Epidermal melanocyte (primary cell): ENCODE measurements around the gene ATL2.
A peak's percentile ranks its signal among the peaks of the same experiment; 100 is the strongest.
"Not testable (repeated sequence)": the region's sequence is repeated elsewhere in the genome, so short reads cannot be mapped to it uniquely, and the experiment has no call there.

Source experiments
- DNase-seq: peaks from one replicate; pipeline ENCODE4 v3.0.0; 2011; ENCODE audit warnings: low spot score; ENCODE audit not compliant: insufficient read length

Gene ATL2

GRCh38 chr2:38274286-38275276 is 102.5 kb downstream of the ATL2 start:
- peak; percentile 83 for DNase-seq

DNA sequence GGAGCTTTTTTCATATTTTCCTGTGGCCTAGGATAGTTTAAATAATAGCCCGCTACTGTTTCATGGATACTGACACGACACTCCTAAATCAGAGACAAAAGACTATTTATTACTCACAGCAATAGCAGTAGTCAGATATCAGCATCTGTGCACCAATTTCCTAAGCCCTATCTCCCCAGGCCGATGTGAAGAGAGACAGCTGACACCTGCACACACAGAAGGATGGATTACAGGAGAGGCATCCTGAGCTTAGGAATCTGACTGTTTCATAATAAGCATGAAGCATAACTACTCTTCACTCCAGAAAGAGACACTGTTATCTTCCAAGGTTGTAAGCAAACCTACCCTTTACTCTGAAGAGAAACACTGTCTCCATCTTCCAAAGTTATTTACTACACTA is 105.4 kb downstream of the ATL2 start:
- no peak for DNase-seq

- no peak for DNase-seq
These were observed 107.7 kb downstream of the ATL2 start for GRCh38 chr2:38269421-38269820.

DNA sequence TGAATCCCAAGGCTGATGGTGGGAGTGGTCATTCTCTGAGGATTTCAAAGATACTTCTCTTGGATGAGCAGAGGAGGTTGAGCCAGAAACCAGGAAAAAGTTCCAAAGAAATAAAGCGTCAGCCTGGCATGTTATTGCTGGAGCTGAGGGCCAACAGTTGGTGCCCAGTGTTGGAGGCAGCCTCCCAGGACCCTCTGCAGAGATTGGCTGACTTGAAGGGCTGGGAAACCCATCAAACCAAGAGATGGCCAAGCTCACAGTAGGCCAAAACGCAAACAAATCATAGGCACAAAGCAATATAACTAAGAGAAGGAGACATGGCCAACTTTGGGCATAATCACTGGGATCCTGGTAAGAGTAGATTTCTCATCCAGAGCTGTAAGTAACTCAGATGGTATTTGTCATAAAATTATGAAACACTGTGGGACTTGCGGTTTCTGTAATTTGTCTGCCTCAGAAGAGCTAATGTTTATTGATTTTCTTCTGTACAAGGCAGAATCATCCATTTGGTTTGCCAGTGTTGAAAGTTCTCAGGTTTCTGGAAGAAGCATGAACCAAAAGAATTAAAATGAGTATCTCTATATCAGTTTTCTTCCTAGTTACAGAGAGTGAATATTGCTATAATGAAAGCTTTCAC is 108.3 kb downstream of the ATL2 start:
- DNase-seq = no peak

- no peak for DNase-seq
These were observed 109.1 kb downstream of the ATL2 start for GRCh38 chr2:38268001-38268400.

GRCh38 chr2:38267270-38267925 is 109.7 kb downstream of the ATL2 start:
- no peak for DNase-seq

DNA sequence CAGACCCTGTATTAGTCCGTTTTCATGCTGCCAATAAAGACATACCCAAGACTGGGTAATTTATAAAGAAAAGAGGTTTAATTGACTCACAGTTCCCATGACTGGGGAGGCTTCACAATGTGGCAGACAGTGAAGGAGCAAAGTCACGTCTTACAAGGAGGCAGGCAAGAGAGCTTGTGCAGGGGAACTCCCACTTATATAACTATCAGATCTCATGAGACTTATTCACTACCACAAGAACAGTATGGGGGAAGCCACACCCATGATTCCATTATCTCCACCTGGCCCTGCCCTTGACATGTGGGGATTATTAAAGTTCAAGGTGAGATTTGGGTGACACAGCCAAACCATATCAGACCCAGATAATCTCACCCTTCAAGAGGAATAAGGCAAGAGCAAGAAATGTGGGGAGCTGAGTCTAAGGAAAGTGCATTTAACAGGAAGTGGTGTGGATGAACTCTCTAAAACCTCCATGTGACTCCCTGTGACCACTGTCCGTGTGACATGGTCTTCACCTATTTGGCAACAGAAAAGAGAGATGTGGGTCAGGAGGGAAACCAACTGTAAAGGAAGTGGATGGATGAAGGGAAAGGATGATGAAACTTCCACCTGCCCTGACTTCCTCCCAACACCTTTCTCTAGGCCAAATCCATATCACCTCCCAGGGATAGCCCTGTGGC is 110.6 kb downstream of the ATL2 start:
- DNase-seq = no peak

GRCh38 chr2:38265461-38265860 is 111.6 kb downstream of the ATL2 start:
- no peak for DNase-seq

DNA sequence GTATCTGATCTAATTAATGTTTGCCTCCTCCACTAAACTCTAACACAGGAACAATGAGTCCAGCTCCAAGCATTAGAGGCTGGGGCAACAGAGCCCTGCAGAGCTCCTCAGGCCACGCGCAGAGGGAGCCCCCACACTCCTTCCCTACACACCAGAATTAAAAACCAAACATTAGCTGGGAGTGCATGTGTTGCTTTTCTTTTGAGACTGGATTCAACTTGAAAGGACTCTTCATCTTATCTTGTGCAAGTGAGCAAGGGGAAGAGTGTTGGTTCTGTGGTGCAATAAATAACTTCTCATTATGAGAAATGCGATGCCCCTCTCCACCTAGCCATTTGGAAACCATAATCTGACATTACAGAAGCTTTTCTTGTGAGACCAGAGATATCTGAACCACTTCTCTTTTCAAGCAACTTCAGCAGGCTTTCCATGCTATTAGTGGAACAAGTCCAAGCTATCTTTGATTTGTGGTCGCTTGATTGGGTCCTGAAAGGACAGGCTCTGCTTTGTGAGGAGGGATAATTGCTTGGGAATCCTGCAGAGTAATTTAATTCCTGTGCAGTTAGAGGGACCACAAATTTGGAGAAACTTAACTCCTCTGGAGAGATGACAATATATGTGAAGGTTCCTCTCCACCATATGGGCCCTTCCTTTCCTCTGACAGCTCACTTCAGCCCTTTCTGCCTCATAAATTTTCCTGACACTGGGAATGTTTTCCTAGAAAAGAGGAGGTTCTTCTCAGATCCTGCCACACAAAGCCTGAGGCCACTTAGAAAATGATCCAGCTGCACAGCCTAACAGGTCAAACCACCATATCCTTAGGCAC is 112.5 kb downstream of the ATL2 start:
- DNase-seq = no peak

DNA sequence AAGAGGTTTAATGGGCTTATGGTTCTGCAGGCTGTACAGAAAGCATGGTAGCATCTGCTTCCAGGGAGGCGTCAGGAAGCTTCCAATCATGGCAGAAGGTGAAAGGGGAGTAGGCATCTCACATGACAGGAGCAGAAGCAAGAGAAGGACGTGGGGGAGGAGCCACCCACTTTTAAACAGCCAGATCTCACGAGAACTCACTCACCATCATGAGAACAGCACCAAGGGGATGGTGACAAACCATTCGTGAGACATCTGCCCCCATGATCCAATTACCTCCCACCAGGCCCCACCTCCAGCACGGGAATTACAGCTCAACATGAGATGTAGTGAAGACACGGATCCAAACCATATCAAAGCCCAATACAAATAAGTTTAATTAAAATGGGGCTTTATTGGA is 113.8 kb downstream of the ATL2 start:
- no peak for DNase-seq

- DNase-seq = no peak
These were observed 114.8 kb downstream of the ATL2 start for GRCh38 chr2:38262069-38262871.

GRCh38 chr2:38261569-38262068 is 115.5 kb downstream of the ATL2 start:
- DNase-seq = no peak

DNA sequence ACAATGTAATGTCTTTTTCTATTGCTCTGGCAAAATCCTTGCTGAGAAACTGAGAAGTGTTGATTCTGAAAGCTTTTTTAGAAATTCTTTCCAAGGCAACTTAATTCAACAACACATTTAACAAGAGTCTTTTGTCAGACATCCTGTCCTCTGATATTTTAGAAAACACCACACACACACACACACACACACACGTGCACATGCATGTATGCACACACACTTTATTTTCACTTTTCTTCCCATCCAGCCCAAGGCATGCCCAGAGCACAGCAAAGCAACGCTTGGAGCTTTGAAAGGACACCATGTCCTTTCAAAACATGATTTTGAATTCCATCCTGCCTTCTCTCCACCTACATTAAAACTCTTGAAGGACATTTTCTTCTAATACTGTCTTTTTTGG is 116.1 kb downstream of the ATL2 start:
- no peak for DNase-seq

DNA sequence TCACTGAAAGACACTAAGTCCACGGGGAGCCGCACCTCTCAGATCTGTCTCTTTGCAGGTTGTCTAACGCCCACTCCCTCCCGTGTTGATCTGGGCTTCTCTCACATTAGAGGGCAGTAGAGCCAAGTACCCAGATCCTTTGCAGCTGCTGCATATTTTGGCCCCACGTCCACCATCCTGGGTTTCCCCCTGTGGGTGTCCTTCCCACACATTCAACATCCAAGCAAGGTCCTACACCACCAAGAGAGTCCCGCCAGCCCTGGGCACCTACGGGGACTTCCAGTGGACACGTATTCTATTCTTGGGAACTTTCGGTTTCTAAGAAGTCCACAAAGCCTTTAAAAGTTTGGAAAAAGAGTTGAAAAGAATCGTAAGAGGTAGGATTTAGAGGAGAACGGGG is 116.6 kb downstream of the ATL2 start:
- DNase-seq = no peak

DNA sequence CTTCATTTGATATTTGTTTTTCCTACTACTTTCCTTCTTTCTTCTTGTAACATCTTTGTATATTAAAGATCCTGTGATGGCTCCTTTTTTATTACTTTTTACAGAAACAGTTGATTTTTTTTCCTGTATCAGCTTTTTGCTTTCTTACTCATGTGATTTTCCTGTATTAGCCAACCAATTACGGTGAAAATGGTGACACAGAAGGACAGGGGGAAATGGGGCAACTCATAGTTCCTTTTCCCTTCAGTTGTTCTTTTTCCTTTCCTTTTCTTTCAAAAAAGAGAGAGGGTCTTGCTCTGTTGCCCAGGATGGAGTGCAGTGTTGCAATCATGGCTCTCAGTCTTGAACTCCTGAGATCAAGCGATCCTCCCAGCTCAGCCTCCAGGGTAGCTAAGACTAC is 117.8 kb downstream of the ATL2 start:
- DNase-seq = no peak

- not testable (repeated sequence) for DNase-seq
These were observed 119.4 kb downstream of the ATL2 start for GRCh38 chr2:38257680-38258079.

DNA sequence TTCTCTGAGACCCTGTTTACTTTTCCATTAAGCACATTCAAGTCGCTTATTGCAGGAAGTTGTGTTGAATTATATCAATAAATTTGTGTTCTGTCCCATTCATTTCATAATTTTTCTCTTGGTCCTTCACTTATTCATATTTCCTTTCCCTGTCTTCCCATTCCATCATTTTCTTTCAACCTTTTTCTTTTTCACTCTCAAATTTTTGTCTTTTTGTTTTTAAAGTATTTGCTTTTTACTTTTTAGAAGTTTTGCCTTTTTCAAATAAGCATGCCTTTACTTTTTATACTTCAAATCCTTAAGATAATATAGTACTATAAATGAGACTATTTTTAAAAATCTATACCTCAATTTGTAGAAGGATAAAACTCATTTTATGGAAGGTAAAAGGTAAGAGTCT is 120.5 kb downstream of the ATL2 start:
- DNase-seq = no peak

DNA sequence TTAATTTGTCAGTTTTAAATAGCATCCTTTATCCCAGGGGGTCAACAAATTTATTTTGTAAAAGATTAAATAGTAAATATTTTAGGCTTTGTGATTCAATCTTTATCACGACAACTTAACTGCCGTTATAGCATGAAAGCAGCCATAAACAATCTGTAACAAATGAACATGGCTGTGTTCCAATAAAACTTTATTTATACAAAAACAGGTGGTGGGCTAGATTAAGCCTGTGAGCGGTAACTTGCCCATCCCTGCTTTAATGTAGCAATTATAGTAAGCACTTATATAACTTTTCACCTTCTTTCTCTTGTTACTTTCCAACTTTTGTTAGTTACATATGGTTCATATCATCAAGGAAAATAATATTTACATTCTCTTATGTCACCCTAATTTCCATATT is 121.9 kb downstream of the ATL2 start:
- no peak for DNase-seq

- no peak for DNase-seq
These were observed 122.3 kb downstream of the ATL2 start for GRCh38 chr2:38254796-38255195.

GRCh38 chr2:38251940-38252339 is 125.1 kb downstream of the ATL2 start:
- no peak for DNase-seq
